ENCODE results near the gene SLC15A1.

The SLC15A1 gene

GRCh38 chr13:98752467-98753290, at the start of gene SLC15A1:
SLC15A1 (minus strand) TSS chr13:98752672; CDS start chr13:98752598, 74 bp downstream.
- in situ Hi-C loops (cut with MboI; ENCODE audit: low sequenced_read_pairs): no loop called here

GRCh38 chr13:98801626-98802418, 49.4 kb upstream of the SLC15A1 start:
- in situ Hi-C loops (cut with MboI; ENCODE audit: low sequenced_read_pairs): no loop called here

GRCh38 chr13:98800078-98800477, 47.6 kb upstream of the SLC15A1 start:
- in situ Hi-C loops (cut with MboI; ENCODE audit: low sequenced_read_pairs): no loop called here

GRCh38 chr13:98798849-98799645, 46.6 kb upstream of the SLC15A1 start:
- in situ Hi-C loops (cut with MboI; ENCODE audit: low sequenced_read_pairs): no loop called here

- in situ Hi-C loops (cut with MboI; ENCODE audit: low sequenced_read_pairs): no loop called here
Observed at GRCh38 chr13:98797456-98797855, 45.0 kb upstream of the SLC15A1 start.

- in situ Hi-C loops (cut with MboI; ENCODE audit: low sequenced_read_pairs): no loop called here
Observed at GRCh38 chr13:98796798-98797197, 44.3 kb upstream of the SLC15A1 start.

- in situ Hi-C loops (cut with MboI; ENCODE audit: low sequenced_read_pairs): no loop called here
Observed at GRCh38 chr13:98796191-98796590, 43.7 kb upstream of the SLC15A1 start.

- in situ Hi-C loops (cut with MboI; ENCODE audit: low sequenced_read_pairs): no loop called here
Observed at GRCh38 chr13:98795220-98795619, 42.7 kb upstream of the SLC15A1 start.

GRCh38 chr13:98794498-98794897, 42.0 kb upstream of the SLC15A1 start:
- in situ Hi-C loops (cut with MboI; ENCODE audit: low sequenced_read_pairs): no loop called here

- in situ Hi-C loops (cut with MboI; ENCODE audit: low sequenced_read_pairs): no loop called here
Observed at GRCh38 chr13:98792785-98793495, 40.5 kb upstream of the SLC15A1 start.

GRCh38 chr13:98792321-98792720, 39.8 kb upstream of the SLC15A1 start:
- in situ Hi-C loops (cut with MboI; ENCODE audit: low sequenced_read_pairs): no loop called here

- in situ Hi-C loops (cut with MboI; ENCODE audit: low sequenced_read_pairs): no loop called here
Observed at GRCh38 chr13:98791611-98792010, 39.1 kb upstream of the SLC15A1 start.

- in situ Hi-C loops (cut with MboI; ENCODE audit: low sequenced_read_pairs): no loop called here
Observed at GRCh38 chr13:98787996-98788395, 35.5 kb upstream of the SLC15A1 start.

- in situ Hi-C loops (cut with MboI; ENCODE audit: low sequenced_read_pairs): no loop called here
Observed at GRCh38 chr13:98787173-98787572, 34.7 kb upstream of the SLC15A1 start.

GRCh38 chr13:98786023-98786422, 33.6 kb upstream of the SLC15A1 start:
- in situ Hi-C loops (cut with MboI; ENCODE audit: low sequenced_read_pairs): no loop called here

GRCh38 chr13:98785405-98785804, 32.9 kb upstream of the SLC15A1 start:
- in situ Hi-C loops (cut with MboI; ENCODE audit: low sequenced_read_pairs): no loop called here

- in situ Hi-C loops (cut with MboI; ENCODE audit: low sequenced_read_pairs): no loop called here
Observed at GRCh38 chr13:98784666-98785065, 32.2 kb upstream of the SLC15A1 start.

- in situ Hi-C loops (cut with MboI; ENCODE audit: low sequenced_read_pairs): no loop called here
Observed at GRCh38 chr13:98783856-98784478, 31.5 kb upstream of the SLC15A1 start.

GRCh38 chr13:98782654-98783053, 30.2 kb upstream of the SLC15A1 start:
- in situ Hi-C loops (cut with MboI; ENCODE audit: low sequenced_read_pairs): no loop called here

- in situ Hi-C loops (cut with MboI; ENCODE audit: low sequenced_read_pairs): no loop called here
Observed at GRCh38 chr13:98781905-98782304, 29.4 kb upstream of the SLC15A1 start.

Measured in hTERT RPE-1 (cell line).